ENCODE measurements around the gene SNX24.

Gene SNX24

GRCh38 chr5:122940890-122941289, 95.5 kb downstream of the SNX24 start:
- no peak for TF ChIP-seq ISL1 (CRISPR knock-in tag; IDR thresholded peaks at IDR 0.05)
- TF ChIP-seq PPARA (CRISPR knock-in tag; IDR thresholded peaks at IDR 0.05; ENCODE audit: borderline replicate concordance) = no peak
- no peak for TF ChIP-seq ZNF8 (CRISPR knock-in tag; IDR thresholded peaks at IDR 0.05)
- no peak for TF ChIP-seq ESRRG (CRISPR knock-in tag; IDR thresholded peaks at IDR 0.05)
- no peak for TF ChIP-seq CSRNP3 (CRISPR knock-in tag; IDR thresholded peaks at IDR 0.05)
- no peak for TF ChIP-seq SNAI2 (CRISPR knock-in tag; IDR thresholded peaks at IDR 0.05)
- TF ChIP-seq OSR1 (CRISPR knock-in tag; IDR thresholded peaks at IDR 0.05) = no peak
- no peak for TF ChIP-seq ZFP3 (CRISPR knock-in tag; IDR thresholded peaks at IDR 0.05)
- TF ChIP-seq RARB (CRISPR knock-in tag; IDR thresholded peaks at IDR 0.05) = no peak
- TF ChIP-seq, protein P1, sequence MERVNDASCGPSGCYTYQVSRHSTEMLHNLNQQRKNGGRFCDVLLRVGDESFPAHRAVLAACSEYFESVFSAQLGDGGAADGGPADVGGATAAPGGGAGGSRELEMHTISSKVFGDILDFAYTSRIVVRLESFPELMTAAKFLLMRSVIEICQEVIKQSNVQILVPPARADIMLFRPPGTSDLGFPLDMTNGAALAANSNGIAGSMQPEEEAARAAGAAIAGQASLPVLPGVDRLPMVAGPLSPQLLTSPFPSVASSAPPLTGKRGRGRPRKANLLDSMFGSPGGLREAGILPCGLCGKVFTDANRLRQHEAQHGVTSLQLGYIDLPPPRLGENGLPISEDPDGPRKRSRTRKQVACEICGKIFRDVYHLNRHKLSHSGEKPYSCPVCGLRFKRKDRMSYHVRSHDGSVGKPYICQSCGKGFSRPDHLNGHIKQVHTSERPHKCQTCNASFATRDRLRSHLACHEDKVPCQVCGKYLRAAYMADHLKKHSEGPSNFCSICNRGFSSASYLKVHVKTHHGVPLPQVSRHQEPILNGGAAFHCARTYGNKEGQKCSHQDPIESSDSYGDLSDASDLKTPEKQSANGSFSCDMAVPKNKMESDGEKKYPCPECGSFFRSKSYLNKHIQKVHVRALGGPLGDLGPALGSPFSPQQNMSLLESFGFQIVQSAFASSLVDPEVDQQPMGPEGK (CRISPR knock-in tag; IDR thresholded peaks at IDR 0.05; ENCODE audit: borderline replicate concordance) = no peak
- no peak for TF ChIP-seq ZC3H10 (CRISPR knock-in tag; IDR thresholded peaks at IDR 0.05)
- TF ChIP-seq POU6F1 (CRISPR knock-in tag; IDR thresholded peaks at IDR 0.05; ENCODE audit: borderline replicate concordance, low read depth) = no peak
- no peak for ATAC-seq

GRCh38 chr5:122941737-122942136, 96.3 kb downstream of the SNX24 start:
- TF ChIP-seq OSR1 (CRISPR knock-in tag; IDR thresholded peaks at IDR 0.05) = no peak
- TF ChIP-seq ZFP30 (CRISPR knock-in tag; IDR thresholded peaks at IDR 0.05) = no peak
- no peak for TF ChIP-seq TCF4 (CRISPR knock-in tag; IDR thresholded peaks at IDR 0.05; ENCODE audit: borderline replicate concordance)
- TF ChIP-seq ZNF70 (CRISPR knock-in tag; IDR thresholded peaks at IDR 0.05) = no peak
- no peak for TF ChIP-seq RARB (CRISPR knock-in tag; IDR thresholded peaks at IDR 0.05)
- TF ChIP-seq, protein P2, sequence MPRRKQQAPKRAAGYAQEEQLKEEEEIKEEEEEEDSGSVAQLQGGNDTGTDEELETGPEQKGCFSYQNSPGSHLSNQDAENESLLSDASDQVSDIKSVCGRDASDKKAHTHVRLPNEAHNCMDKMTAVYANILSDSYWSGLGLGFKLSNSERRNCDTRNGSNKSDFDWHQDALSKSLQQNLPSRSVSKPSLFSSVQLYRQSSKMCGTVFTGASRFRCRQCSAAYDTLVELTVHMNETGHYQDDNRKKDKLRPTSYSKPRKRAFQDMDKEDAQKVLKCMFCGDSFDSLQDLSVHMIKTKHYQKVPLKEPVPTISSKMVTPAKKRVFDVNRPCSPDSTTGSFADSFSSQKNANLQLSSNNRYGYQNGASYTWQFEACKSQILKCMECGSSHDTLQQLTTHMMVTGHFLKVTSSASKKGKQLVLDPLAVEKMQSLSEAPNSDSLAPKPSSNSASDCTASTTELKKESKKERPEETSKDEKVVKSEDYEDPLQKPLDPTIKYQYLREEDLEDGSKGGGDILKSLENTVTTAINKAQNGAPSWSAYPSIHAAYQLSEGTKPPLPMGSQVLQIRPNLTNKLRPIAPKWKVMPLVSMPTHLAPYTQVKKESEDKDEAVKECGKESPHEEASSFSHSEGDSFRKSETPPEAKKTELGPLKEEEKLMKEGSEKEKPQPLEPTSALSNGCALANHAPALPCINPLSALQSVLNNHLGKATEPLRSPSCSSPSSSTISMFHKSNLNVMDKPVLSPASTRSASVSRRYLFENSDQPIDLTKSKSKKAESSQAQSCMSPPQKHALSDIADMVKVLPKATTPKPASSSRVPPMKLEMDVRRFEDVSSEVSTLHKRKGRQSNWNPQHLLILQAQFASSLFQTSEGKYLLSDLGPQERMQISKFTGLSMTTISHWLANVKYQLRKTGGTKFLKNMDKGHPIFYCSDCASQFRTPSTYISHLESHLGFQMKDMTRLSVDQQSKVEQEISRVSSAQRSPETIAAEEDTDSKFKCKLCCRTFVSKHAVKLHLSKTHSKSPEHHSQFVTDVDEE (CRISPR knock-in tag; IDR thresholded peaks at IDR 0.05) = no peak
- no peak for TF ChIP-seq CSRNP3 (CRISPR knock-in tag; IDR thresholded peaks at IDR 0.05)
- TF ChIP-seq CSDC2 (CRISPR knock-in tag; IDR thresholded peaks at IDR 0.05) = no peak
- TF ChIP-seq ZNF8 (CRISPR knock-in tag; IDR thresholded peaks at IDR 0.05) = no peak
- ATAC-seq = no peak; the same call in 2 of the 3 replicates

DNA sequence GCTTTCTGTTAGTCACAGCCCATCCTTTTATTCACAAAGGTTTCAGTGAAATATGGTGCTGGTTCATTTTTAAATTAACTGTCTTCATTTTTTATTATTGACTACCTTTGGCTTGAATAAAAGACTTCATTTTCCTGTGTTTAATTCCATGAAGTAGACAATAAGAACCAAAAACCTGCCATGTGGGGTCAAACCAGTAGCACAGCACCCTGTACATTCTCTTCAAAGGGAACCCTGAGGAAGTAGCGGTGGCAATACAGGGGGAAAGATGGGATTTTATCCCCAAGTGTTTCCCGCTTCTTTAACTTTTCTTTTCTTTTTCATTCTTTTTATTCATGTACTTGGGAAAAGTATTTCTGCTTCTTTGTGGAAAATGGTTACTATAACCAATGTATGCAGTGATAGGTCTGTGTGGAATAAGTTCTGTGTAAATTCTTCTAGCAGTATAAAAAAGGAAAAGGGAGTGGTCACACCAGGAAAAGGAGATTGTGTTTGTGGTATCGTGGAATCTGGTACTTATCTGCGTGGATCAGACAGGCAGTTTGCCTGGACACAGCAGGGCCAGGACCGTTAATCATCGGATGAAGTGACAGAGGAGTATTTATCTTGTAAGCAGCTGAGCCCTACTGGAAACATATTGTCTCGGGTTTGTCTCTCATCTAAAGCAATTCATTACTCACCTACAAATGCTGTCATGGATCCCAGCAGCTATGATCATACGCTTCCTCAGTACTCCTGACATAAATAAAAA, 96.9 kb downstream of the SNX24 start:
- peak; percentile 84 for ATAC-seq
- TF ChIP-seq RARB (CRISPR knock-in tag; IDR thresholded peaks at IDR 0.05) (no peak), ZFP3 (CRISPR knock-in tag; IDR thresholded peaks at IDR 0.05) (no peak), GLIS3 (CRISPR knock-in tag; IDR thresholded peaks at IDR 0.05) (no peak), PPARA (CRISPR knock-in tag; IDR thresholded peaks at IDR 0.05; ENCODE audit: borderline replicate concordance) (no peak), ISL1 (CRISPR knock-in tag; IDR thresholded peaks at IDR 0.05) (peak; percentile 34; the same call in 1 of the 2 replicates)
